Pulmonary artery endothelial cell (primary cell): ENCODE results near the gene EQTN. TPM values are rescaled to one million over a fixed set of nuclear protein-coding genes. Genes with fewer than 3 reads are reported as not detected.

Source experiments
- DNase-seq: peaks from one replicate; pipeline ENCODE4 v3.0.0-alpha.2; 2011; ENCODE audit warnings: low read depth, low spot score
- total RNA-seq: library from RNA; depleted of rRNA; stranded (reverse); fragments of >200 nt; gene quantifications from 2 replicates; pipeline ENCODE4 v1.2.3, GENCODE V29; 2014

EQTN gene
- not detected in 2 replicates for total RNA-seq

GRCh38 chr9:27297050-27297449 is at the start of gene EQTN:
EQTN (minus strand) TSS chr9:27297150; CDS start chr9:27297055, 95 bp downstream.
- DNase-seq: no peak

- no peak for DNase-seq
Measured at GRCh38 chr9:27344776-27345175, 47.8 kb upstream of the EQTN start.

- no peak for DNase-seq
Measured at GRCh38 chr9:27341545-27342294, 44.8 kb upstream of the EQTN start.

- DNase-seq: no peak
Measured at GRCh38 chr9:27340961-27341511, 44.1 kb upstream of the EQTN start.

- no peak for DNase-seq
Measured at GRCh38 chr9:27340285-27340674, 43.3 kb upstream of the EQTN start.

DNA sequence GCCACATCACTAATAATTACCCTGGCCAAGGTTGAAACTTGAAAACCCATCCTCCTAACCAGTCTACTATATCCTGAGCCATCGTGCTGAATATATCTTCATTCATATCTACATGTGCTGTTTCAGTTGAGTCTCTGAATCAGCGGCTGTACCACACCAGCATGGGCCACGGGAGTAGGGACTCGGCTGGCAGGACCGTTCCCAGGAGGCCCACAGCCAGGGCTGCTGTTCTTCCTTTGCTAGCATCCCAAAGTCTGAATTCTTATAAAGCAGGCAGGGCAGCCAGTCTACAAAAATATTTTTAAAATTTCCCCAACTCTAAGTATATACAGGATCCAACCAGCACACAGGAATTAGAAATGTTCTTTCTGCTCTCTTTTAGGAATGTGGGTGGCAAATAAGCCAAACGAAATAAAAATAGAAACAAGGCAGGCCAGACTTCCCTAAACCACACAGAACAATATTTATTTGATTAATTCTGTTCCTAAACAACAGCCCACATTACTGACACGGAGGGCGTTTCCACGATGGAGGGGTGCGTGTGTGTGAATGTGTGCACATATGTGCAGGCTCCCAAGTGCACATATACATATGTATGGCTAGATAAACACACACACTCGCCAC is 42.8 kb upstream of the EQTN start:
- no peak for DNase-seq

GRCh38 chr9:27338527-27338903 is 41.6 kb upstream of the EQTN start:
- no peak for DNase-seq

DNA sequence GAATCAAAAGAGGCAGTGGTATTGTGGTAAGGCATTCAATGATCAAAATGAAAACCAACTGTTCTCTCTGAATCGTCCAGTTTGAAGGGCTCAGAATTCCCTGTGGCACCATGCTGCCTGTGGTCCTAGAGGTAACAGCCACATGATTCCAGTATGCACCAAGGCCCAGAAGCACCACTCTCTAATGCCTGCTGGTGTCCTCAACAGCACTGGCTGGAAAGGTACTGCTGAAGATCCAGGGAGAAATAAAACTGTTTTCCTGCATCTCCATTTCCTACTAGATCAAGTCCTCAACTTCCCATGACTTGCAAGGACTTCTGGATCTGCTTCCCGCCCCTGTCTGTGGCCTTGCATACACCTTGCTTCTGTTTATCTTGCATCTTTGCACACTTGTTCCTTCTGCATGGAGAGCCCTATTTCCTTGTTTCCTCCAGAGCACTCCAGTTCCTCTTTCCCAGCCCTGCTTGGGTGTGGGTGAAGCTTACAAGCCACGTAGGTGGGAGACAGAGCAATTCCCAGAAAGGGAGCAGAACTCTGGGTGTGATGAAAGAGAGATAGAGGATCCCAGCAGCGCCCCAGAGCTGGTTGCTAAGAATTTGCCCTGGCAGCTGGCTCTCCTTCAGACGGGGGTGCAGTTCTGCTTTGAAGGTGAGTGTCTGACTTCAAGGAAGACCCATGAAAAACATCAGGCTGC is 41.0 kb upstream of the EQTN start:
- no peak for DNase-seq

- DNase-seq: no peak
Measured at GRCh38 chr9:27337236-27337635, 40.3 kb upstream of the EQTN start.

GRCh38 chr9:27336829-27337228 is 39.9 kb upstream of the EQTN start:
- no peak for DNase-seq

- DNase-seq: no peak
Measured at GRCh38 chr9:27336126-27336525, 39.2 kb upstream of the EQTN start.

DNA sequence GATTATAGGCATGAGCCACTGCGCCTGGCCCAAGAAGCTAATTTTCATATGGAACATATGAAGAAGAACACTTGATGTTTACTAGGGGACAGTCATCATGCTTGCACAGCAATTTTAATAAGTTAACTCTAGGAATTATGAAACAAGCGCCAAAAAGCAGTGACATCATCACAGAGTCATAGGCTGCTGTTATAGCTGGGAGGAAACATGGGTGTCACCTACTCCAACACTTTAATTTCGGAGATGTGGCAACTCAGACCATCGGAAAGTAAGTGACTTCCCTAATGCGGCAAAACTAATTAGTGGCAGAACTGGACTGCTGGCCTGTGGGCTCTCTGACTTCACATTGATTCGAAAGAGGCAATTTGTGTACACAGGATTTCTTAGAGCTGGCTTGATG is 38.1 kb upstream of the EQTN start:
- DNase-seq: no peak

- peak; percentile 20 for DNase-seq
Measured at GRCh38 chr9:27333241-27334052, 36.5 kb upstream of the EQTN start.

DNA sequence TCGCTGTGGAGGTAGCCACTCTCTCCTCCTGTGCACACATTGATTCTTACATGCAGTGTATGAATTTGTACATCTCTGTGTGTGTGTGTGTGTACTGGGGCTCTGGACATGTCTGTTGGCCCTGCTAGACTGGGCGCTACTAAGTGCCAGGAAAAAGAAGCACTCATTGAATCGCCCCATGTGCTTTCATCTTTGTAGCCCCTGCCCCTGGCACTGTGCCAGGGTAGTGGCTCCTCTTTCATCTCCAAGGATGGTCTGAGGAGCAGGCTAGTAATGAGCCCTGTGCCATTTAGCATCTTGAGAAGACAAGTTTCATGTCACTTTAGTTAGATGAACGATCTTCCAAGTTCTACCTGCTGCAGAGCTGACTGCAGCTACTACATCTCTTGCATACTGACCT is 34.4 kb upstream of the EQTN start:
- no peak for DNase-seq

- no peak for DNase-seq
Measured at GRCh38 chr9:27329291-27329690, 32.3 kb upstream of the EQTN start.

DNA sequence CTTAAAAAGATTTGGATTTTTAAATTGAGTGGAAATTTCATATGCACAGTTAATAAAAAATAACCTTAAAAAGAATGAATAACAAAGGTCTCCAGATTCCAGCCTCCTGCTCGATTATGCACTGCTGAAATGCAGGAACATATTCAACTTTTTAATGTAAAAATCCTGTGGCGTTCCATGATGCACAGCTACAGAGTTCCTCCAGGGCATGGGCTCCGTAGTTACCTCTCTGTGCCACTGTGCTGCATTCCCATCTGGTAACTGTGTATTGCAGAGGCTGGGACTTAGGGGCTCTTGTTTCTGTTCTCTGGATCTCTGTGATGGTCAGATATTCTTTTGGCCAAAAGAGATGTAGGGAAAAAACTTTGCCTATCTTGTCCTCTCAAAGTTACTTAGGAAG is 31.5 kb upstream of the EQTN start:
- DNase-seq: no peak

DNA sequence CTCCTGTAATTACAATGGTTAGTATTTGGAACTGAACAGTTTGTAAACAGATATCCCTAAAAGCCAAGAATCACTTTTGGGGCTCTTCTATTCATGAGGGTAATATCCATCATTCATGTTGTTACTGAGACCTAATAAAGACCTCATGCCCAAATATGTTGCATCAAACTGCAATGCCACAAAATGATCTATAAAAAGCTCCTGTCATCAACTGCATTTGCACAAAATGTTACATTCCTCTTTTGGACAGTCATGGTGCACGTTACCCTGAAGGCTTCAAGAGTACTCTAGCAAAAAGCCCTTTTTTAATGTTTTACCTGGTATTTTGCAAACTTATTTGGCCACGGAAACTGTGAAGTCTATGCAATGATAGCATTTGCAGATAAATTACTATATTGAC is 14.2 kb upstream of the EQTN start:
- no peak for DNase-seq

DNA sequence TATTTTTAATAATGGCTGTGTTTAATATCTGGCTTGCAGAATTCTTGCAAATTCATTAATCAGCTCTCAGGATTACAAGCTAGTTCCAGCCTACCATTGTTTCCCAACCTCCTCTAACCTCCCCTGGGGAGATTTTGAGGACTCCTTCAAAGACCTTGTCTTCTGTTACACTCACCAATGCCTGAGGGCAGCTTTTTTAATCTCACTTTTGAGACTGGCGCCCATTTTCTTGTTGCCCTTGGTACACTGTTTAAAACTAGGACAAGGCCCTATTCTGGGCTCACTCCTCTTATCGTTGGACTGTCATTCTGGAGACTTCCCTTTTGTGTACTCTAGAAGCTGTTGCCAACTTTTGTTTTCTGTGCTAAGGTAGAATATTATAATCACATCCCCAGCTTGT is 13.6 kb upstream of the EQTN start:
- DNase-seq: no peak

GRCh38 chr9:27308691-27309390 is 11.9 kb upstream of the EQTN start:
- no peak for DNase-seq

- no peak for DNase-seq
Measured at GRCh38 chr9:27304521-27304920, 7.6 kb upstream of the EQTN start.

DNA sequence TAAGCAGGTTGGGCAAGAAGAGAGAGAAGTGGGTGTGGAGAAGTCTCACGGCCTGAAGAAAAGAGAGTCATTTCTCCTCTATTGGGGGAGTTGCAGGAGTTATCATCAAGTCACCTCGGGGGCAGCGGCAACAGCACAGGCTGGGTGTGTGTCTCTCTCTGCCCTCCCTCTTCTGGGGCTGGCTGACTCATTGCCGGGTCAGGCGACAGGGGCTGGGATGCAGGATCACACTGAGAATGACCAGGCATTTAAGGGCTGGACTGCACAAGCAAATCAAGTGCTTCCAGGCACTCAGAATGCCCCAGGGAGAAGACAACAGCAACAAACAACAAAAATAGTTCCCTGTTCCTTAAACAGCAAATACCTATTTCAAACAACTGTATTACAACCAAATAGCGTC is 6.3 kb upstream of the EQTN start:
- no peak for DNase-seq
